HepG2 (cell line): ENCODE measurements around the gene CMTM3. TPM values are rescaled to one million over a fixed set of nuclear protein-coding genes. Genes with fewer than 3 reads are reported as not detected.
A peak's percentile ranks its signal among the peaks of the same experiment; 100 is the strongest.

Source experiments
- ATF5 ChIP-seq: sonication (generic); formaldehyde crosslinking; IDR thresholded peaks from 2 replicates; pipeline ENCODE4 v1.4.0; 2020; ENCODE audit warnings: mild to moderate bottlenecking, low read depth, missing genetic modification reagents
- BRF2 ChIP-seq: sonication (generic); formaldehyde crosslinking; IDR thresholded peaks from 2 replicates; pipeline ENCODE4 v1.8.1; 2022; ENCODE audit warnings: mild to moderate bottlenecking, missing genetic modification reagents
- CC2D1A ChIP-seq: sonication (generic); formaldehyde crosslinking; IDR thresholded peaks from 2 replicates; pipeline ENCODE4 v1.8.1; 2023; ENCODE audit warnings: mild to moderate bottlenecking, missing genetic modification reagents
- EZH2 ChIP-seq: conservative IDR thresholded peaks from 2 replicates; pipeline ENCODE4 v1.6.1; 2012; ENCODE audit warnings: mild to moderate bottlenecking, low read depth, low read length, moderate library complexity
- FOXK2 ChIP-seq: fragments of 450-650 bp; IDR thresholded peaks from 2 replicates; pipeline ENCODE4 v1.6.1; 2016
- FOXO1 ChIP-seq: sonication (generic); formaldehyde crosslinking; IDR thresholded peaks from 2 replicates; pipeline ENCODE4 v1.4.0; 2020; ENCODE audit warnings: missing genetic modification reagents
- HCFC1 ChIP-seq: fragments of 150-350 bp; IDR thresholded peaks from 2 replicates; pipeline ENCODE4 v1.6.1; 2014; ENCODE audit warnings: low read depth, low read length
- HNF4G ChIP-seq, 2 experiments: sonication (generic) in 1 of 2; formaldehyde crosslinking in 1 of 2; IDR thresholded peaks; 2 replicates each; pipeline versions ENCODE4 v1.4.0 to v1.6.1; 2011 to 2020; ENCODE audit warnings: borderline replicate concordance in 2 of 2, low read depth in 2 of 2, mild to moderate bottlenecking in 2 of 2, low read length in 1 of 2, missing genetic modification reagents in 1 of 2, moderate library complexity in 1 of 2
- KAT7 ChIP-seq: IDR thresholded peaks from 2 replicates; pipeline ENCODE4 v1.6.1; 2018; ENCODE audit warnings: borderline replicate concordance, missing compliant biosample characterization
- NAIF1 ChIP-seq: sonication (generic); formaldehyde crosslinking; IDR thresholded peaks from 2 replicates; pipeline ENCODE4 v1.5.0; 2020; ENCODE audit warnings: mild to moderate bottlenecking, missing genetic modification reagents, borderline replicate concordance
- NRL ChIP-seq: sonication (generic); formaldehyde crosslinking; IDR thresholded peaks from 2 replicates; pipeline ENCODE4 v1.5.0; 2020; ENCODE audit warnings: missing genetic modification reagents, mild to moderate bottlenecking, moderate library complexity, borderline replicate concordance
- PRDM15 ChIP-seq: sonication (generic); formaldehyde crosslinking; IDR thresholded peaks from 2 replicates; pipeline ENCODE4 v1.4.0; 2020; ENCODE audit warnings: missing genetic modification reagents
- RBM22 ChIP-seq: fragments of 200-400 bp; formaldehyde crosslinking; optimal IDR thresholded peaks from 2 replicates; pipeline ENCODE3; 2017; ENCODE audit warnings: mild to moderate bottlenecking, low read length, moderate library complexity
- SRY ChIP-seq: sonication (generic); formaldehyde crosslinking; IDR thresholded peaks from 2 replicates; pipeline ENCODE4 v1.8.0; 2022; ENCODE audit warnings: mild to moderate bottlenecking, missing genetic modification reagents
- USF2 ChIP-seq, 2 experiments: sonication (generic) in 1 of 2; formaldehyde crosslinking in 1 of 2; IDR thresholded peaks; 2 replicates each; pipeline versions ENCODE4 v1.5.1 to v1.6.1; 2011 to 2020; ENCODE audit warnings: borderline replicate concordance in 1 of 2, low read depth in 1 of 2, low read length in 1 of 2, mild to moderate bottlenecking in 1 of 2, missing genetic modification reagents in 1 of 2, moderate library complexity in 1 of 2
- ZBTB21 ChIP-seq: sonication (generic); formaldehyde crosslinking; IDR thresholded peaks from 2 replicates; pipeline ENCODE4 v1.4.0; 2020; ENCODE audit warnings: missing genetic modification reagents
- ZNF251 ChIP-seq: sonication (generic); formaldehyde crosslinking; IDR thresholded peaks from 2 replicates; pipeline ENCODE4 v1.9.0; 2021; ENCODE audit warnings: mild to moderate bottlenecking, missing genetic modification reagents
- ZNF572 ChIP-seq: sonication (generic); formaldehyde crosslinking; IDR thresholded peaks from 2 replicates; pipeline ENCODE4 v1.5.1; 2020; ENCODE audit warnings: mild to moderate bottlenecking, missing genetic modification reagents
- ZNF740 ChIP-seq: sonication (generic); formaldehyde crosslinking; IDR thresholded peaks from 2 replicates; pipeline ENCODE4 v1.4.0; 2020; ENCODE audit warnings: missing genetic modification reagents
- ZNF878 ChIP-seq: sonication (generic); formaldehyde crosslinking; IDR thresholded peaks from 2 replicates; pipeline ENCODE4 v1.8.1; 2023; ENCODE audit warnings: mild to moderate bottlenecking, missing genetic modification reagents, moderate library complexity
- ZSCAN31 ChIP-seq: sonication (generic); formaldehyde crosslinking; IDR thresholded peaks from 2 replicates; pipeline ENCODE4 v1.5.0; 2020; ENCODE audit warnings: low read depth, mild to moderate bottlenecking, missing genetic modification reagents
- polyA plus RNA-seq, 8 experiments: library from polyadenylated mRNA; depleted of rRNA in 3 of 8; stranded (reverse) in 7 of 8; unstranded in 1 of 8; fragments of >200 nt; fragmentation: Illumina TruSeq in 4 of 8; extraction: Trizol in 4 of 8; gene quantifications; 2 replicates each; pipeline versions ENCODE4 v1.2.1 to v1.2.3, GENCODE V29; 2011 to 2016; ENCODE audit warnings: low read depth in 4 of 8, missing spikeins in 1 of 8, mixed read lengths in 1 of 8; ENCODE audit not compliant: insufficient read depth in 1 of 8
- total RNA-seq, 5 experiments: library from RNA; depleted of rRNA; stranded (reverse); fragments of >200 nt; fragmentation: Illumina TruSeq; extraction: Trizol; gene quantifications; 2 replicates each; pipeline ENCODE4 v1.2.3, GENCODE V29; 2016; ENCODE audit warnings: low read depth in 1 of 5

CMTM3 gene
- total and polyA plus RNA-seq, 2 of the 13 experiments (the other 11 are each of a cell fraction or from before 2014, with no cell fraction given) = 29.2 to 48.7 TPM

- TF ChIP-seq RBM22 (no peak), ZNF878 (no peak), HCFC1 (no peak), PRDM15 (CRISPR knock-in tag) (no peak), ZBTB21 (CRISPR knock-in tag) (no peak), ZNF251 (CRISPR knock-in tag) (no peak), FOXO1 (CRISPR knock-in tag) (peak; percentile 47; the same call in 1 of the 2 replicates), CC2D1A (no peak), HNF4G (IDR thresholded peaks at IDR 0.05; ENCODE audit: borderline replicate concordance, low read depth, low read length) (no peak), HNF4G (CRISPR knock-in tag; IDR thresholded peaks at IDR 0.05; ENCODE audit: borderline replicate concordance, low read depth) (no peak), ZNF740 (CRISPR knock-in tag) (no peak), KAT7 (CRISPR knock-in tag) (peak; percentile 45; the same call in 1 of the 2 replicates), EZH2 (no peak), BRF2 (no peak), ZNF572 (no peak), NRL (CRISPR knock-in tag) (0 out of 2 replicates have a peak, but pooled peaks have one; percentile 1), FOXK2 (no peak), NAIF1 (CRISPR knock-in tag) (no peak), ATF5 (CRISPR knock-in tag) (no peak), SRY (CRISPR knock-in tag) (no peak), USF2 (IDR thresholded peaks at IDR 0.05; ENCODE audit: low read depth, low read length) (no peak), USF2 (CRISPR knock-in tag; IDR thresholded peaks at IDR 0.05; ENCODE audit: borderline replicate concordance) (no peak), ZSCAN31 (CRISPR knock-in tag) (peak; percentile 70; the same call in 1 of the 2 replicates)
Observed at GRCh38 chr16:66604376-66605176, at the start of gene CMTM3 (continued).
